ENCODE results near the gene SOX6. TPM values are rescaled to one million over a fixed set of nuclear protein-coding genes. Genes with fewer than 3 reads are reported as not detected.

Gene SOX6
- total RNA-seq, 1 donor from 2014 or later = 16.9 TPM

DNA sequence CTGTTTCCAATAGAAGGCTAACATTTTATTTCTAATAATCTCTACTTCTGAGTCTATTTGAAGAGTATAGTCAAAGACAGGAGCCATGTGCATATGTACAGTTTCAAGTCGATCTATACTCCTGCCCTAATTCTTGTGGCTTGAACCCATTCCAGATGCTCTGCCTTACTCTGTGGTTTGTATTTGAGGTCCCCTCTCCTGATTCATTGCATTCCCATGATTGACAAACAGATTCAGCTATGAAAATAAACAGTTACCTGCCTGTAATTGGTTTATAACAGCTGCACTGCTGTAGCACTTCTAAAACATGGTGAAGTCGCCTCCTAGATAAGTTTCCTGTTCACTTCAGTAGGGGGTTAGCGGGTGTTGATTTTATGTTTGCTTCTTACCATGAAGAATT is 138.7 kb downstream of the SOX6 start:
- ATAC-seq (no peak), DNase-seq (no peak)
- intact Hi-C loops (cut with micrococcal nuclease) = no loop called here

DNA sequence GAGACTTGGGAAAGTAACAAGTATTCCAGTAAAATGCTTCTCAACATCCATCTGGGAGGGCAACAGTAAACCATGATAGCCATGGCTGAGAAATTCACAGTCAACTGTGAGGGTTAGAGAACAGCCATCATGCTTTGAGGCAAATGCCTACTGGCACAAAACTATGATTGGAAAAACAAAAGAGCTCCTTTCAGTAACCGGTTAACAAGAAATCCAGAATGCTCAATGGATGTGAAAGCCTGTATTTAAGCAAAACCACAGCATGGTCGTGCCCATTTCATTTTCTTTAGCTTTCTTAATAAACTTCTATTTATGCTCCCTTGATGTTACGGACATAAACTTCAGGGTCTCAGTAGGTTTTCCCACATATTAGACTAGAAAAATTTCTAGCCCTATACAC is 139.5 kb downstream of the SOX6 start:
- intact Hi-C loops (cut with micrococcal nuclease) = no loop called here
- DNase-seq (no peak), ATAC-seq (no peak)

DNA sequence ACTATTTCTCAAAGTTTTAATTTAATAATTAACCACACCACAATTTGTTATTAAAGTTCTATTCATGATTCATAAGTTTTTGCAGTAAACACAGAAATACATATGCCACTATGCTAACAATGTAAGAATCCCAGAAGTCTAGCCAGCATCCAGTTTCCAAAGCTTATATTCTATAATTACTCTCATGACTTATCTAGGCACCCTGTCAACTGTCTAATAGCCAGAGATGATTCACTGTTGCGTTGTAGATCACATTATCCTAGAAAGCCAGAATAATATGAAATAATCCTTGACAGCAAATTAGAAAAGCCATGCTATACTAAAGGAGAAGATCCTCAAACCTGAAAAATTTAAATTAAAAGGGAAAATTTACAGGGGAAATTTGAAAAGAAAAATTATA is 141.0 kb downstream of the SOX6 start:
- no peak for ATAC-seq

DNA sequence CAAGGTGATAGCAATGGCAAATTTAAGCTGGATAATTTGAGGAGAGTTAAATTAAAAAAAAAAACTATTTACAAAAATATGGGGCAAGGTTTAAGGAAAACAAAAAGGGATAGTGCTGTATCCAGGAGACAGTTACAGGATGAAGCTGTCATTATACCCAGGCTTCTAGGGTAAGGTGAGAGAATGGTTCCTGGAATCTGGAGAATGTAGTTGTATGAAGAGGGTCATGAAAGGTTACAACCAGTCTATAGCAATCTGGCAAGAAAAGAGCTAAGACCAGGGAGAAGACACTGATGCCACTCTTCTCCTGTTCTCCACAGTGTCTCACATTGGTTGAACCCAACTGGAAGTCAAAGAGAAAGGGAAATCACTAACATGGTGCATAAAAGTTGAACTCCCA is 144.9 kb downstream of the SOX6 start:
- no peak for ATAC-seq
- intact Hi-C loops (cut with micrococcal nuclease) = no loop called here
- DNase-seq = no peak

More for the DNA sequence above, 141.0 kb downstream of the SOX6 start:
- DNase-seq = no peak
- intact Hi-C loops (cut with micrococcal nuclease) = no loop called here

DNA sequence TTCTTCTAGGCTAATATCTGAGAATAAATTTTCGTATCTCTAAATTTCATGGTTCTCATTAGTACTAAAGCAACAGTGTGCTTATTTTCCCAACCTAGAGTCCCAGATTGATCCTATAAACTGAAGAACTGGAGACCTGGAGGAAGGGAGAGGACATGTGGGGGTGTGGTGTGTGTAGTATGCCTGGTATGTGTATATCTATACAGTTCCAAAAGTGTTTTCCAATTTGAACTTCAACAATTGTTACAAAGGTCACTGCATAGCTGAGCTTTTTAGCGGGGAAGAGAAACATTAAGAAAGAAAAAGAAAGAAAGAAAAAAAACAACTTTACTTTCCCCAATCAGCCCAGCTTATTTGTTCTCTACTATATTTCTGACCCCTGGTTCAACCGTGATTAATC is 152.1 kb downstream of the SOX6 start:
- no peak for ATAC-seq
- intact Hi-C loops (cut with micrococcal nuclease) = no loop called here

DNA sequence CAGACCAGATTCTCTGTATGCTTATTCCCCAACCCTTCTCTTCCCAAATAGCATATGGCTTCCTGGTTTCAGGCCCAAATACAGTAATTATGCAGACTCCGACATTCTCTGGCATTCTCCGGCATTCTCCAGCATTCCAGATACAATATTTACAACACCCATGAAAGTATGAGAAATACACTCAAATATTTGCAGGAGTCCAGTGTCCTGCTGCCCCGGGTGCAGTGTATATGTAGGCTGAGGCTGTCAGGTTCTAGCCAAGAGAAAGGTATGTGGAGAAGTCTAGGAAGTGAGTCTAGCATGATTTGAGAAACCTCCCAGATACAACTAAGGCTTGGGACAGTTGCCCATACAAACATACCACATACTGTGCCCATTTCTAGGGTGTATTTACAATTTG is 160.7 kb downstream of the SOX6 start:
- ATAC-seq (peak; percentile 7), DNase-seq (no peak)
- intact Hi-C loops (cut with micrococcal nuclease) = loop anchor here (10.0 kb wide), 1 partner anchor 409 kb away; no protein-coding TSS in a partner anchor

More for the DNA sequence above, 152.1 kb downstream of the SOX6 start:
- no peak for DNase-seq

DNA sequence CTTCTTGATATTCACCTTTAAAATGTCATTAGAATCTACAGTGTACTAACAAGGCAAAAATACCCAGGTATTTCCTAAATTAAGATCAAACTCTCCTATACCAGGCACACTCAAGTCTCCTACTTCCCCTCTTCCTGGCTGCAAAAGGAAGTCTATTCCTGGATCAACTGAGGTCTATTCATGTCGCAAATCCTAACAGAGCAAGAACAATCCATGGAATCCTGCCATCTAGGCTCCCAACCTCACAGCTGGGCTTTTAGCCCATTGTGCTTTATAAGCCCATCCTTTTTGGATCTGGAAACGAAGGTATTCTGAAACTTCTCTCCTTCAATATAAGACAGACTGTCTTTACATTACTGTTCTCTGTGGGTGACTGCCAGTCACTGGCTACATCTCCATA is 161.8 kb downstream of the SOX6 start:
- no peak for DNase-seq
- intact Hi-C loops (cut with micrococcal nuclease) = loop anchor here (10.0 kb wide), 1 partner anchor 410 kb away; no protein-coding TSS in a partner anchor
- peak; percentile 92 for ATAC-seq

DNA sequence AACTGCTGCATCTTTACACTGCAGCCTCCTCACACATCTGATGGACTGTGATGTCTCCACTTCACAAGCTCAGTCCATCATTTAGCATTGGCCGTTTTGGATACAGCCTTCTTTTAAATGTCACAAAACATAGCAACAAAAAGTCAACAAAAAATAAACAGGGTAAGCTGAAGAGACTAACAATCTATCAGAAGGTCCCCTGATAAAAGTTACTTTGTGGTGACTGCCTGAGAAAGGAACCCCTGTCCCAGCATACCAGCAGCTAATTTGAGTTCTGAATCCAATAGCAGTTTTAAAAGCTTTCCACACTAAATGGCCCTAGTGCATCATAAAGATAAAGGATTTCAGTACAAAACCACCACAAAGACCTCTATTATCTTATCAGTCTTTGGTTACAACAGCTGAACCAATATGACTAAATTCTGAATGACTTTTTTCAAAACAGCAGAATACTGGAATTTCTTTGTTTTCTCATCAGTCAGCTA is 162.4 kb downstream of the SOX6 start:
- intact Hi-C loops (cut with micrococcal nuclease) = loop anchor here (10.0 kb wide), 1 partner anchor 411 kb away; no protein-coding TSS in a partner anchor
- ATAC-seq = peak; percentile 37
- no peak for DNase-seq

DNA sequence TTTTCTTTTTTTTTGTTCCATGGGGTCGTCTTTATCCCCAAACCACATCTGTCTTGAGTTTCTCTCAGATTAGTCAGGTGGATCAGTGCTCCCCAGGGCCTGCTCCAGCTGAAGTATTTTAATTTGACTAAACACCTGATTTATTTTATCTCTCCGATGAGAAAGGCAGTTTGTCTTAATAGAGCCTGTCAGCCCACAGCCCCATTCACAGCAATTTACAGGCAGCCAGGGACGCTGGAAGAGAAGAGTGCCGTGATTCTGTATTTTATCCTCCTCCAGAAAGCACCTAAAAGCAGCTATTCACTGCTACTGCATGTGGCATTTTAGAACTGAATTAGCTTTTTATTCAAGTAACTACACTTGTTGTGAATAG is 164.5 kb downstream of the SOX6 start:
- intact Hi-C loops (cut with micrococcal nuclease) = loop anchor here (10.0 kb wide), 1 partner anchor 413 kb away; no protein-coding TSS in a partner anchor
- no peak for ATAC-seq
- no peak for DNase-seq

DNA sequence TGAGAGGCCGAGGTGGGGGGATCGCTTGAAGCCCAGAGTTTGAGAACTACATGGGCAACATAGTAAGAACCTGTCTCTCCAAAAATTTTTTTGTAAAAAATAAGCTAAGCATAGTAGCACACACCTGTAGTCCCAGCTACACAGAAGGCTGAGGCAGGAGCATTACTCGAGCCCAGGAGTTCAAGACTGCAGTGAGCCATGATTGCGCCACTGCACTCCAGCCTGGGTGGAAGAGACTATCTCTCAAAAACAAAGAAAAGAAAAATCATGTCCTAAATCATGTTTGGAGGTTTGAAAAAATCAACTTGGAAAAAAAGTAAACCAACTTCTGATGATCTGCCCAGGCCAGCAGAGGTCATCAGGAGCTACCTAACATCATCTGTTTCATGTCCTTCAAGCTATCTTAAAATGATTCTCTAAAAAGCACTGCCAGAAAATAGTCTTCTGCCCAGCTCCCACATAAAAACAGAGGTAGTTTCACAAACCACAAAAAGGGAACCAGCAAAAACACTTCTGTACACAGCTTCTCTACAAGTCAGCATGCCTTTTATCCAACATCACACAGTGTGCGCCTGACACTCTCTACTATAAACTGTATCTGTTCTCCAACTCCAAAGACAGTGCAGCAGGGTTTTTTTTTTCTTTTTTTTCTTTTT is 165.0 kb downstream of the SOX6 start:
- DNase-seq (no peak), ATAC-seq (peak; percentile 37)
- intact Hi-C loops (cut with micrococcal nuclease) = loop anchor here (10.0 kb wide), 1 partner anchor 413 kb away; no protein-coding TSS in a partner anchor

DNA sequence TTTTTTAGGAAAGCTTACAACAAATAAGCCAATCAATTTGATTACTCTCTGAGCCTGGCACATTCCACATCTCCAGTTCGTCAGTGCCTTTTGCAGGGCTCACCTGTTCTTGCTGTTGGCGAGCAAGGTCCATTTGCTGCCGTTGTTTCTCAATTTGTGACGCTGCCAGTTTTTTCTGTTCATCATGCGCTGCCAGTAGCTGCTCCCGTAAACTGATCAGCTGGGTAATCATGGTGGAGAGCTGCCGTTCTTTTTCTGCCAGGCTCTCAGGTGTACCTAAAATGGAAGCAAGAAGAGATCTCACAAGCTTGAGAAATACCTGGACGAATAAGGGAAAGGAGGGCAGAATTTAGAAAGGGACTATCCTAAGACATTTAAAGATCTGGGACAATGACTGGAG is 169.7 kb downstream of the SOX6 start:
- intact Hi-C loops (cut with micrococcal nuclease) = no loop called here
- DNase-seq (no peak), ATAC-seq (no peak)

DNA sequence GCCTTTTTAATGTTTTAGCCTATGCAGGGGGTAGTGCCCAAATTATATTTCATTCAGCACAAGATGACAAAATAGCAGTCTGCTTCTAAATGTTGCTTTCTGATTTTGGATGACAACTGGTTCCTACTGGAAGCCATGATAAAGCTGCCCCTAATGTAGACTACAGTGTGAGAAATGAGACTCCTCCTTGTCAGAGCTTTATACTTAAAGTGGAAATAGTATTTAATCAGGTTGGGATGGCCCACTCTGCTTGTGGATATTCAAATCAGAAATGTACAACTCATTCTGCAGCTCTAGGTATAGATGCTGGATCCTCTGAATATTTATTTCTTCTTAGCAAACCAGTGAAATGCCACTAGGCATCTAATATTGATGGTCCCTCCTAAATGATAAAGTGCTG is 171.3 kb downstream of the SOX6 start:
- intact Hi-C loops (cut with micrococcal nuclease) = no loop called here
- ATAC-seq = no peak

DNA sequence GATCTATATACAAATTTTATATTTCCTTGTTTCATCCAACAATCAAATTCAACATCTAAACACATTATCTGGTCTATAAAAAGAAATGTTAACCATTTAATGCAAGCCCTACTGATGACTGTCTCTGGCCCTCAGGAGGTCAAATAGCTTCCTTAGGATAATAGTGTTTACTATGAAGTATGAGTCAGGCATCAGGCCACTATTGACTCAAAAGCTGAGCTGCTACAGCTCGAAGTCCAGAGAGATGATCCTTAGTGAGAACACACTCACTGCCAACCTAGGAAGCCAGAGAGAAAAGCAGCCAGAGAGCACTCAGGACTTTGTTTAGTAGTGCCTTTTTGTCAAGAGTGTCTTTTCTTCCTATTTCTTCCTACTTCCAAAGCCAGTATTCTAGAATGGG is 171.8 kb downstream of the SOX6 start:
- DNase-seq (no peak), ATAC-seq (no peak)
- intact Hi-C loops (cut with micrococcal nuclease) = no loop called here

More for the DNA sequence above, 171.3 kb downstream of the SOX6 start:
- no peak for DNase-seq

DNA sequence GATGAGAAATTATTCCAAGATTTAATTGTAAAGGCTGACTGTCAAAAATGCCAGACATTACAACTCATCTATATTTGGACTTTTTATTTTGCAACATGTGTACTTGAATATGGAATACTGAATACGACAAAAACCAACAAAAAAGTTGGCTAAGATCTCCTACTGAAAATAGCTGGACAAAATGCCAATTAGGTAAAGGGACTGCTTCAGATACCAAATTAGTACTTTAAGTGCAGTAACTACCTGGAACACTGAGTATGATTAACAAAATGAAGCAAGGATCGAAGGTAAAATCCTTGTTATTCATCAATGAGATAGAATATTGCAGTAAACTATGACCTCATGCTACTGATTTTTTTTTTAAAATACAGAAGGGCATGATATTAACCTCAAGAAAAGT is 173.8 kb downstream of the SOX6 start:
- intact Hi-C loops (cut with micrococcal nuclease) = no loop called here
- DNase-seq (no peak), ATAC-seq (no peak)

DNA sequence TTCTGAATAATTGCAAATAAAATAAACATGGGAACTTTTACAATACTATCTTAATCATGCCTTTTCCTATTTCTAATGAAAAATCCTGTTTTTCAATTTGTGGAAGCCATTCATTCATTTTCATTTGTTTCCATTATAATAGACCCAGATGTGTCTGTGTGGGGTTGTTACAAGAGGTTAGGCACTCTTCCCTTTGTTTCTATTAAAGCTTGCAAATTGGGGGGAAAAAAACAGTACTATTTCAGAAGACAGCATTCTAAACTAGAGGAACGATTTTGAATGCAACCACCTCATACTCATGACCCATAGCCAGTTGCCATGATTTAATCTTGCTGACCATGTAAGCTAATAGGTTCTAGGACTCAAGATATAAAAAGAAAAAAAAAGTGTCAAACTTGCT is 175.5 kb downstream of the SOX6 start:
- ATAC-seq (no peak), DNase-seq (no peak)
- intact Hi-C loops (cut with micrococcal nuclease) = no loop called here

DNA sequence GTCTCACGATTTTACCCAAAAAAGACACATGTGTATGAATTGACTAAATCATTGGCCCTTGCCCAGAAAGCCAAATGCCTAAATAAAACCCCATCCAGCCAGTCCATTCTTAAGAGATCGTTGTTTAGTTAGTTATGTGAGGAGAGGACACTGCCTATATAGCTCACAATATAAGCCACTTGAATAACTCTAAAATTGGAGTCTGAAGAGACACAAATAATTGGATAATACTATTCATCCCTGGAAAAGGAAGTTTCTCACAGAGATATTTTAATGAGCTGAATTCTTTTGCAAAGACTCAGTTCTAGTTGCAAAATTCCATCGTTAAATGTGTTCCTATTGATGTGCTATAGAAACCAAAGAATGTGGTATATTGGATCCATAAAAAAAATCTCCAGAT is 176.7 kb downstream of the SOX6 start:
- ATAC-seq = no peak
- no peak for DNase-seq
- intact Hi-C loops (cut with micrococcal nuclease) = no loop called here

DNA sequence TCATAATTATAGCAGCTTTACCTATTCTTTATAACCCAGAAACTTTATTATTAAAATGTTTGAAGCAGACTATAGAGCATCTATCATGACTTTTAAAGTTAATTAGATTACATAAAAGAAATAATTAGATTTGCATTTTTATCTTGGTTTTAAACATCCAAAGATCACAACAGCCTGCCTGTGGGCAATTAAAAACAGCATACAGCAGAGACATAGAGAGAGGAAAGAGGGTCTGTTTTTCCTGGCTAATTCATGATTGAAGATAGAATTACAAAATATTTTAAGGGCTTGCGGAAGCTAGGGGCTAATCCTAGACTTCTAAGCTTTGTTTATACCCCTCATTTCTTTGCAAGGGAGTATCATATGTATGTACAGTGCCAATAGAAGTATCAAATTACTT is 178.1 kb downstream of the SOX6 start:
- ATAC-seq (no peak), DNase-seq (no peak)
- intact Hi-C loops (cut with micrococcal nuclease) = no loop called here

DNA sequence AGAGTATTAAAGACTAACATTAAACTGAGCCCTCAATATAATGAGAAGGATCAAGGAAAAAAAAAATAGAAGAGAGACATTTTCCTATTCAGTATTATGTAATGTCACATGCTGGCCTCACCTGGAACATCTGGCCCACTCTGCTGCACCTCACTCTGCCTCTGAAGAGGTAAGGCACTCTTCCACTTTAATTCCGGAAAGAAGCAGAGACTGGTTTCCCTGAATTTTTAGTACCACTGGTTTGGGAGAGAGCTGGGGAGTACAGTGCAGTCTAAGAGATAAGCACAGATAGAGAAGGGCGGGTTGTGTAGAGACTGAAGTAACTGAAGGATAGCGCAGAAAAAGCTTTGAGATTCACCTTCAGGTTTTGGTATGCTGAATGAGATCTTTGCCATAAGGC is 178.7 kb downstream of the SOX6 start:
- DNase-seq (no peak), ATAC-seq (no peak)
- intact Hi-C loops (cut with micrococcal nuclease) = no loop called here

DNA sequence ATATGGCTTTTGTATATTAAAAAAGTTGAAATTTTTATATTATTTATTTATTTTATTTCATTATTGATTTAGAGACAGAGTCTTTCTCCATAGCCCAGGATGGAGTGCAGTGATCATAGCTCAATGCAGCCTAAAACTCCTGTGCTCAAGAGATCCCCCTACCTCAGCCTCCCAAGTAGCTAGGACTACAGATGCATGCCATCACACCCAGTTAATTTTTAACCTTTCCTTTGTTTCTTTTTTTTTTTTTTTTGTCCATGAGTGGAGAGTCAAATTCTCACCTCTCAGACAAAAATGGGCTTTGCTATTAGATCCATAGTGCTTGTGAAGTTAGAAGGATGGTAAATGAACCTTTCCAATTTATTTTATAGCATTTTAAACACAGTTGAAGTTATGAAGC is 182.5 kb downstream of the SOX6 start:
- intact Hi-C loops (cut with micrococcal nuclease) = no loop called here
- ATAC-seq (no peak), DNase-seq (no peak)

DNA sequence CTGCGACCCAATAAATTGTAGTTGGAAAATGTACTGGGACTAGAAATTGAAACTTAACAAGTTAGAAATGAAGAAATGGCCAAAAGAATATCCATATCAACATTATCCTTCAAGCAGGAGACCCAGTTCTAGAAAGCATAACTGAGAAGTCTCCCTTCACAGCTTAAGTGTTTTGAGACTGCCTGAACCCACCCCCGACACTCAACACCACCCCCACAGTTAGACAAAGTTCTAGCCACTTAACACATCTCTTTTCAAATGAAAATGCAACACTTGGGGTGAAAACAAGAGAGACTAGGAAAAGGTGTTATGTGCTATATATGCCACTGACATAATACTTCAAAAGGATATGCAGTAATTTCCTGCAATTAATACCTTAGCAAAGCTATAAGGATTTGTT is 184.5 kb downstream of the SOX6 start:
- intact Hi-C loops (cut with micrococcal nuclease) = no loop called here
- no peak for ATAC-seq
- DNase-seq = no peak
